Motor neuron (in vitro differentiated cells): ENCODE data around the gene PCDH12. TPM values are rescaled to one million over a fixed set of nuclear protein-coding genes. Genes with fewer than 3 reads are reported as not detected.

Experiments
- ATAC-seq, 8 experiments: fragments of 200-7000 bp; cut with Tn5 transposase; replicated peaks in 6 of 8; 2 replicates each; pipeline ENCODE4 v1.8.0; 2021; ENCODE audit warnings: mild to moderate bottlenecking in 8 of 8, moderate library complexity in 8 of 8
- H3K27ac ChIP-seq, 2 donors: fragments of 250-450 bp; sonication (Bioruptor Pico); 2 replicates each; pipeline ENCODE4 v1.9.0; 2021; ENCODE audit warnings: antibody characterized with exemption in 2 of 2, mild to moderate bottlenecking in 2 of 2, moderate library complexity in 1 of 2
- H3K4me1 ChIP-seq, 2 donors: fragments of 250-450 bp; sonication (Bioruptor Pico); replicated peaks in 1 of 2; 2 replicates each; pipeline ENCODE4 v1.6.1; 2021; ENCODE audit warnings: antibody characterized with exemption in 2 of 2, mild to moderate bottlenecking in 2 of 2, moderate library complexity in 1 of 2
- H3K4me3 ChIP-seq, 5 donors: fragments of 250-450 bp; sonication (Bioruptor Pico); 2 replicates each; pipeline ENCODE4 v1.9.0; 2021; ENCODE audit warnings: antibody characterized with exemption in 5 of 5, mild to moderate bottlenecking in 5 of 5, moderate library complexity in 4 of 5
- WGBS, 10 experiments: fragments of 450-650 bp; shearing (Covaris generic); methylation state at CpG; one replicate each; pipeline ENCODE4 v1.0.0; 2022; 5-methylcytosine and 5-hydroxymethylcytosine counted together
- in situ Hi-C, 9 experiments: fragments of 400-800 bp; cut with MboI; loops; one replicate each; pipeline ENCODE4 v1.15.0; 2021; ENCODE audit warnings: low sequenced_read_pairs in 9 of 9, low pct_unique_long_range_greater_than_20kb in 2 of 9; ENCODE audit not compliant: unreplicated experiment in 9 of 9
- total RNA-seq, 8 experiments: library from RNA; unstranded; fragments of 300-600 nt; gene quantifications; 2 replicates each; pipeline versions ENCODE4 v1.2.3 to v1.2.4, GENCODE V29; 2022

PCDH12 gene
- total RNA-seq, 8 experiments from 2014 or later: 0.60 to 15.8 (median 0.93) TPM

GRCh38 chr5:141914199-141914743 is 43.7 kb downstream of the PCDH12 start:
- H3K27ac ChIP-seq: peak overlapping the region; percentile 19 to 37
- WGBS, 10 experiments: 0 to 81% (median 16%) methylated on average over 4 to 22 of the region's 40 CpGs; no CpG with 5 or more reads in 4 of the 10 experiments
- H3K4me3 ChIP-seq: peak overlapping the region in 3 of 5 donors; percentile 1 to 11 (median 8)
- in situ Hi-C loops: loop anchor here in 1 of 9 experiments (25.0 kb wide), 1 partner anchor 227 kb away; the partner anchor contains the start of gene ARAP3
- peaks cover 11 to 14% of the 10 kb centered on the region in 2 donors for H3K4me1 ChIP-seq
- peak; percentile 52 to 99 (median 97) for ATAC-seq

DNA sequence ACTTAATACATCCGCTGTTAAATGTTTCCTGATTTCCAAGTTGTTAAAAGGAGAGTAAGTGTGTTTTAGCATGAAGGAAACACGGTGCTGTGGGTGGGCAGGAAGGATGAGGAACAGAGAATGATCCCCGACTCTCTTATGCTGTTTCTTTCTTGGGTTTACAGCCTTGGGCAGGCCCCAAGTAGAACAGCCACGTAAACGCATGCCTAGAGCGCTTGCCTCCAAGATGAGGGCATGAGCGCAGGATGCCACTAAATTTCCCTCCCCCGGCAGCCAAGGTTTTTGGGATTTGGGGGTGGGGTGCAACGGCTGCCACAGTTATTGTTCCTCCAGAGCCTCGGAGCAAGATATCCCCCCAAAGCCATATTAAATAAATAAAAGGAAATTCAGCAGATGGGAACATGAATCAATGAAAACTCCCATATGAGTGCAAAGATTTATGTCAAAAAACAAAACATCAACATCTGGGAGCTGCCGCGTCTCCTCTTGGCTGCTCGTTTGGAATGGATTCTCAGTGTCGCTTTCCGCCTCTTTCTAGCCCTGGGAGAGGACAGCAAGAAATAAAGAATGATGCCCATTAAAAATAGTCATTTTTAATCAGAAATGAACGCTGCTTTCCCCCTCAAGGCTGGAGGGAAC is 44.3 kb downstream of the PCDH12 start:
- H3K27ac ChIP-seq: peak overlapping the region; percentile 19 to 37
- ATAC-seq: peak in 3 of 8 experiments; percentile 1 to 31 (median 8)
- peaks cover 11 to 14% of the 10 kb centered on the region in 2 donors for H3K4me1 ChIP-seq
- in situ Hi-C loops: loop anchor here in 1 of 9 experiments (25.0 kb wide), 1 partner anchor 226 kb away; the partner anchor contains the start of gene ARAP3
- 0 to 43% (median 36%) methylated on average over 1 to 14 of the region's 16 CpGs; no CpG with 5 or more reads in 2 of the 10 experiments for WGBS, 10 experiments
- peak overlapping the region in 3 of 5 donors; percentile 1 to 11 (median 8) for H3K4me3 ChIP-seq

- ATAC-seq: peak in 3 of 8 experiments; percentile 38 to 45 (median 39)
- Histone ChIP-seq H3K4me1 (peaks cover 11 to 14% of the 10 kb centered on the region in 2 donors), H3K4me3 (no peak overlapping the region), H3K27ac (no peak overlapping the region)
- 33 to 100% (median 51%) methylated on average over 1 to 2 of the region's 2 CpGs; no CpG with 5 or more reads in 6 of the 10 experiments for WGBS, 10 experiments
- in situ Hi-C loops: loop anchor here in 1 of 9 experiments (25.0 kb wide), 1 partner anchor 223 kb away; the partner anchor contains the start of gene ARAP3
These were observed 47.7 kb downstream of the PCDH12 start for GRCh38 chr5:141910271-141910673.

- no peak for ATAC-seq
- H3K27ac ChIP-seq: no peak overlapping the region
- H3K4me1 ChIP-seq: peaks cover 9 to 11% of the 10 kb centered on the region in 2 donors
- no peak overlapping the region for H3K4me3 ChIP-seq
- 50 to 100% (median 86%) methylated on average over 1 to 4 of the region's 4 CpGs; no CpG with 5 or more reads in 2 of the 10 experiments for WGBS, 10 experiments
- in situ Hi-C loops: loop anchor here in 1 of 9 experiments (25.0 kb wide), 1 partner anchor 222 kb away; the partner anchor contains the start of gene ARAP3
These were observed 48.8 kb downstream of the PCDH12 start for GRCh38 chr5:141909212-141909611.

DNA sequence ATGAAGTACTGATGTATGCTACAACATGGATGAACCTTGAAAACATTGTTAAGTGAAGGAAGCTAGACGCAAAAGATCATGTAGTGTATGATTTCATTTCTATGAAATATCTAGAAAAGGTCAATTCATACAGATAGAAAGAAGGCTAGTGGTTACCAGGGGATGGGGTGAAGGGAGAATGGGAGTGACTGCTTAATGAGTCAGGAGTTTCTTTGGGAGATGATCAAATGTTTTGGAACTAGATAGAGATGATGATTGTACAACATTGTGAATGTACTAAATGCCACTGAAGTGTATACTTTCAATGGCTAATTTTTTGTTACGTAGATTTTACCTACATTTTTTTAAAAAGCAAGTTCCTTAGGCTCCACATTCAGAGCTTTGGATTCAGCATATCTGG is 49.2 kb downstream of the PCDH12 start:
- H3K4me3 ChIP-seq: no peak overlapping the region
- no peak for ATAC-seq
- peaks cover 6 to 9% of the 10 kb centered on the region in 2 donors for H3K4me1 ChIP-seq
- no peak overlapping the region for H3K27ac ChIP-seq
- in situ Hi-C loops: loop anchor here in 1 of 9 experiments (25.0 kb wide), 1 partner anchor 221 kb away; the partner anchor contains the start of gene ARAP3
- WGBS, 10 experiments: 57 to 100% (median 92%) methylated on average over 1 to 2 of the region's 2 CpGs

DNA sequence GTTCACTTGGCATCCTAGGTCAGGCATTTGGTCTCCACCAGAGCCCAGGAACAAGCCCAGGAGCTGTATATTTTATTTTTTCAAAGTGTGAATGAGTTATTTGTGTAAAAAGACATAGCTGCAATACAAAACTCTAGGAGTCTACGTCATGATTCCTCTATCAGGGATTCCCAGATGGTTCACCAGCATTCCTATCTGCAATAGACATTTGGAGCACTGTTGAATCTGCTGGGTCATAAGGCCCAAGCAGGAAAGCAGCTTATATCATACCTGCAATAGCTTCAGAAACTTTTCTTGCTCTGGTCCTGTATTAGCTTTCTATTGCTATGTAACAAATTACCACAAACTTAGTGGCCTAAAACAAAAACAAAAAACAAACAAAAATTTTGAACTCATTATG is 51.0 kb downstream of the PCDH12 start:
- in situ Hi-C loops: loop anchor here in 1 of 9 experiments (25.0 kb wide), 1 partner anchor 220 kb away; the partner anchor contains the start of gene ARAP3

GRCh38 chr5:141906517-141906916 is 51.5 kb downstream of the PCDH12 start:
- Histone ChIP-seq H3K4me3 (no peak overlapping the region), H3K27ac (no peak overlapping the region), H3K4me1 (peaks cover 4 to 7% of the 10 kb centered on the region in 2 donors)
- WGBS, 10 experiments: 0 to 100% (median 12%) methylated on average over 1 of the region's 1 CpG
- in situ Hi-C loops: loop anchor here in 1 of 9 experiments (25.0 kb wide), 1 partner anchor 219 kb away; the partner anchor contains the start of gene ARAP3
- no peak for ATAC-seq

More for the DNA sequence above, 51.0 kb downstream of the PCDH12 start:
- Histone ChIP-seq H3K4me1 (peaks cover 4 to 7% of the 10 kb centered on the region in 2 donors), H3K4me3 (no peak overlapping the region), H3K27ac (no peak overlapping the region)
- ATAC-seq: no peak
- WGBS, 10 experiments: 0% methylated on average over 1 of the region's 1 CpG; no CpG with 5 or more reads in 4 of the 10 experiments

DNA sequence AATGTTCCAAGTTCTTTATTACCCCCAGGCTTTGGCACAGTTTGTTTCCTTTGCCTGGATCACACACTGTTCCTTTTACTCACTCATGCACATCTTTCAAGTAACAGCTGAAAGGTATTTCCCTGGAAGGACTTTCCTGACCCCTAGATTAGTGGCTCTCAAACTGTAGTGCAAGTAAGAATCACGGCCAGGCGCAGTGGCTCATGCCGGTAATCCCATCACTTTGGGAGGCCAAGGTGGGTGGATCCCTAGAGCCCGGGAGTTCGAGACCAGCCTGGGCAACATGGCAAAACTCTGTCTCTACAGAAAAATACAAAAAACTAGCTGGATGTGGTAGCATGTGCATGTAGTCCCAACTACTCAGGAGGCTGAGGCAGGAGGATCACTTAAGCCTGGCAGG is 53.5 kb downstream of the PCDH12 start:
- Histone ChIP-seq H3K4me1 (peaks cover 4 to 7% of the 10 kb centered on the region in 2 donors), H3K4me3 (no peak overlapping the region), H3K27ac (no peak overlapping the region)
- no peak for ATAC-seq
- 17 to 95% (median 79%) methylated on average over 1 to 5 of the region's 5 CpGs; no CpG with 5 or more reads in 6 of the 10 experiments for WGBS, 10 experiments
- in situ Hi-C loops: loop anchor here in 1 of 9 experiments (25.0 kb wide), 1 partner anchor 217 kb away; the partner anchor contains the start of gene ARAP3

- no peak overlapping the region for H3K27ac ChIP-seq
- H3K4me3 ChIP-seq: no peak overlapping the region
- in situ Hi-C loops: loop anchor here in 1 of 9 experiments (25.0 kb wide), 1 partner anchor 216 kb away; the partner anchor contains the start of gene ARAP3
- peaks cover 4 to 7% of the 10 kb centered on the region in 2 donors for H3K4me1 ChIP-seq
- no peak for ATAC-seq
- WGBS, 10 experiments: 50 to 92% (median 83%) methylated on average over 1 to 4 of the region's 4 CpGs; no CpG with 5 or more reads in 1 of the 10 experiments
These were observed 54.7 kb downstream of the PCDH12 start for GRCh38 chr5:141903261-141903660.

GRCh38 chr5:141902015-141902814 is 55.8 kb downstream of the PCDH12 start:
- Histone ChIP-seq H3K4me3 (no peak overlapping the region), H3K27ac (no peak overlapping the region), H3K4me1 (peaks cover 4 to 7% of the 10 kb centered on the region in 2 donors)
- peak in 7 of 8 experiments; percentile 36 to 97 (median 64) for ATAC-seq
- in situ Hi-C loops: loop anchor here in 1 of 9 experiments (25.0 kb wide), 1 partner anchor 215 kb away; the partner anchor contains the start of gene ARAP3
- 13 to 100% (median 67%) methylated on average over 1 to 4 of the region's 5 CpGs; no CpG with 5 or more reads in 1 of the 10 experiments for WGBS, 10 experiments

GRCh38 chr5:141898448-141899049 is 59.5 kb downstream of the PCDH12 start:
- WGBS, 10 experiments: 8 to 100% (median 86%) methylated on average over 1 to 2 of the region's 2 CpGs; no CpG with 5 or more reads in 1 of the 10 experiments
- Histone ChIP-seq H3K4me1 (peaks cover 4 to 7% of the 10 kb centered on the region in 2 donors), H3K27ac (no peak overlapping the region), H3K4me3 (no peak overlapping the region)
- no peak for ATAC-seq
- in situ Hi-C loops: loop anchor here in 1 of 9 experiments (25.0 kb wide), 1 partner anchor 211 kb away; the partner anchor contains the start of gene ARAP3
